OCI-LY1 (cell line): ENCODE measurements around the gene RND2.

Source experiments
- EZH2 ChIP-seq: fragments of 200-600 bp; sonication (generic), shearing (Covaris generic); IDR thresholded peaks from 2 replicates; pipeline ENCODE4 v1.8.0; 2017; ENCODE audit warnings: borderline replicate concordance, mixed run types, mild to moderate bottlenecking, antibody characterized with exemption, low read length, moderate library complexity, mixed read lengths
- TF ChIP-seq, protein P1 (sequence below): fragments of 200-600 bp; sonication (generic), shearing (Covaris generic); IDR thresholded peaks from 2 replicates; pipeline ENCODE4 v1.5.1; 2017; ENCODE audit warnings: mild to moderate bottlenecking, antibody characterized with exemption, low read length, moderate library complexity, mixed read lengths

DNA sequence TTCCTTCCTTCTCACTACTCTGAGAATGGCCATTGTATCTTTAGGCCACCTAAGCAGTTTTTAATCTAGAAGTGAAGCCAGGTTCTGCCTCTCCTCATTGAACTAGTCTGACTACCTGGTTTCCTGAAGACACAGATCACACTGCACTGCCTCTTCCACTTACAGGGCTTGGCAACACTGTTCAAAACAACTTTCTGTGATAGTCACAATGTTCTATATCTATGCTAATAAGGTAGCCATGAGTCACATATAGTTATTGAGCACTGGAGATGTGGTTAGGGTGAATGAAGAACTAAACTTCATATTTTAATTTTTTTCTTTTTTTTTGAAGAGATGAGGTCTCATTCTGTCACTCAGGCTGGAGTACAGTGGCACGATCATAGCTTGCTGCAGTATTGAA, 26.9 kb downstream of the RND2 start:
- TF ChIP-seq, protein P1, sequence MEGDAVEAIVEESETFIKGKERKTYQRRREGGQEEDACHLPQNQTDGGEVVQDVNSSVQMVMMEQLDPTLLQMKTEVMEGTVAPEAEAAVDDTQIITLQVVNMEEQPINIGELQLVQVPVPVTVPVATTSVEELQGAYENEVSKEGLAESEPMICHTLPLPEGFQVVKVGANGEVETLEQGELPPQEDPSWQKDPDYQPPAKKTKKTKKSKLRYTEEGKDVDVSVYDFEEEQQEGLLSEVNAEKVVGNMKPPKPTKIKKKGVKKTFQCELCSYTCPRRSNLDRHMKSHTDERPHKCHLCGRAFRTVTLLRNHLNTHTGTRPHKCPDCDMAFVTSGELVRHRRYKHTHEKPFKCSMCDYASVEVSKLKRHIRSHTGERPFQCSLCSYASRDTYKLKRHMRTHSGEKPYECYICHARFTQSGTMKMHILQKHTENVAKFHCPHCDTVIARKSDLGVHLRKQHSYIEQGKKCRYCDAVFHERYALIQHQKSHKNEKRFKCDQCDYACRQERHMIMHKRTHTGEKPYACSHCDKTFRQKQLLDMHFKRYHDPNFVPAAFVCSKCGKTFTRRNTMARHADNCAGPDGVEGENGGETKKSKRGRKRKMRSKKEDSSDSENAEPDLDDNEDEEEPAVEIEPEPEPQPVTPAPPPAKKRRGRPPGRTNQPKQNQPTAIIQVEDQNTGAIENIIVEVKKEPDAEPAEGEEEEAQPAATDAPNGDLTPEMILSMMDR = no peak
- no peak for TF ChIP-seq EZH2
